H1 (cell line): ENCODE measurements around the gene GNAI1.
A peak's percentile ranks its signal among the peaks of the same experiment; 100 is the strongest.

Experiments used
- EP300 ChIP-seq, 2 experiments: IDR thresholded peaks; 1 replicate in 1 of 2; 2 replicates in 1 of 2; pipeline ENCODE4 v1.6.1; 2011 to 2012; ENCODE audit warnings: low read depth in 2 of 2, low read length in 2 of 2, mild to moderate bottlenecking in 2 of 2, borderline replicate concordance in 1 of 2, inconsistent platforms in 1 of 2, moderate library complexity in 1 of 2
- EZH2 ChIP-seq: fragments of 200-600 bp; sonication (generic); IDR thresholded peaks from 2 replicates; pipeline ENCODE4 v1.7.1; 2012; ENCODE audit warnings: low read depth, mild to moderate bottlenecking, moderate library complexity, low read length, inconsistent platforms; ENCODE audit not compliant: severe bottlenecking
- GABPA ChIP-seq: IDR thresholded peaks from 2 replicates; pipeline ENCODE4 v1.6.1; 2011; ENCODE audit warnings: mild to moderate bottlenecking, low read length, moderate library complexity, borderline replicate concordance; ENCODE audit not compliant: insufficient read depth
- HDAC2 ChIP-seq, 2 experiments: fragments of 300-600 bp in 1 of 2; sonication (generic) in 1 of 2; IDR thresholded peaks; 2 replicates each; pipeline ENCODE4 v1.6.1; 2011 to 2012; ENCODE audit warnings: low read depth in 2 of 2, low read length in 2 of 2, mild to moderate bottlenecking in 2 of 2, moderate library complexity in 2 of 2, borderline replicate concordance in 1 of 2, inconsistent platforms in 1 of 2
- JUN ChIP-seq: IDR thresholded peaks from 2 replicates; pipeline ENCODE4 v1.6.1; 2011; ENCODE audit warnings: low read depth, mild to moderate bottlenecking, improper control_type of control experiment, low read length
- KDM1A ChIP-seq: fragments of 200-600, 300-600 bp; sonication (generic); IDR thresholded peaks from 2 replicates; pipeline ENCODE4 v1.7.1; 2016; ENCODE audit warnings: mild to moderate bottlenecking, low read length, borderline replicate concordance
- POLR2A ChIP-seq, 2 experiments: IDR thresholded peaks; 1 replicate in 1 of 2; 2 replicates in 1 of 2; pipeline ENCODE4 v1.6.1; 2011; ENCODE audit warnings: low read depth in 2 of 2, low read length in 2 of 2, mild to moderate bottlenecking in 2 of 2; ENCODE audit errors: control extremely low read depth in 1 of 2
- POLR2AphosphoS5 ChIP-seq: IDR thresholded peaks from 2 replicates; pipeline ENCODE4 v1.6.1; 2011; ENCODE audit warnings: low read depth, low read length
- SAP30 ChIP-seq: fragments of 300-600 bp; sonication (generic); IDR thresholded peaks from 2 replicates; pipeline ENCODE4 v1.7.1; 2012; ENCODE audit warnings: low read length, moderate library complexity, mild to moderate bottlenecking, inconsistent platforms; ENCODE audit not compliant: insufficient read depth, insufficient replicate concordance
- TAF1 ChIP-seq: IDR thresholded peaks from 2 replicates; pipeline ENCODE4 v1.6.1; 2011; ENCODE audit warnings: mild to moderate bottlenecking, low read depth, low read length
- TF ChIP-seq, protein P1 (sequence below): IDR thresholded peaks from 2 replicates; pipeline ENCODE4 v1.6.1; 2012; ENCODE audit warnings: inconsistent platforms
- TF ChIP-seq, protein P2 (sequence below), 3 experiments: IDR thresholded peaks; 1 replicate in 2 of 3; 2 replicates in 1 of 3; pipeline versions ENCODE4 v1.5.1 to v1.6.1; 2011; ENCODE audit warnings: low read length in 3 of 3, mild to moderate bottlenecking in 3 of 3, inconsistent platforms in 2 of 3, low read depth in 1 of 3, moderate library complexity in 1 of 3; ENCODE audit not compliant: insufficient read depth in 1 of 3; ENCODE audit errors: control extremely low read depth in 1 of 3
- TF ChIP-seq, protein P3 (sequence below): IDR thresholded peaks from 2 replicates; pipeline ENCODE4 v1.6.1; 2012; ENCODE audit warnings: inconsistent platforms
- TF ChIP-seq, protein P4 (sequence below): IDR thresholded peaks from 2 replicates; pipeline ENCODE4 v1.6.1; 2011; ENCODE audit warnings: low read depth, mild to moderate bottlenecking, low read length; ENCODE audit not compliant: insufficient read depth

DNA sequence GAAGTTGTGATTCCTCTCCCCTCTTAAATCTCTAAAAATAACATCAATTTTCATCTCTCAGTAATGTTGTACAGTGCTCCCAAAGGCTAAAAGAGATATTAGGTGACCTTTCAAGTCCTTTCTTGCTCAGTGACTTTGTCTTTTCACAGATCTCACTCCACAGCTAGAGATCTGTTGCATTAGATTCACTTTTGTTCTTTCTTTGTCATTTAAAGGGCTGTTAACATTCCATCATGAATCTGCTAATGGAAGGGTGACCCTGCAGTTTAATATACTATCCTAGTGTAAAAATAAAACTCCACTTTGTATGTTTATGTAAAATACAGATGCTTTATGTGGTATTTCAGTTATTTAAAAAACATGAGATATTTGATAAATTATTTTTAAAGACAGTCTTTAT is 30.5 kb downstream of the GNAI1 start:
- TF ChIP-seq, protein P1, sequence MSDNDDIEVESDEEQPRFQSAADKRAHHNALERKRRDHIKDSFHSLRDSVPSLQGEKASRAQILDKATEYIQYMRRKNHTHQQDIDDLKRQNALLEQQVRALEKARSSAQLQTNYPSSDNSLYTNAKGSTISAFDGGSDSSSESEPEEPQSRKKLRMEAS = no peak
- TF ChIP-seq GABPA (no peak), SAP30 (no peak), KDM1A (no peak), EZH2 (no peak), POLR2A (IDR thresholded peaks at IDR 0.05; ENCODE audit: control extremely low read depth in 1 of 2, low read depth in 2 of 2, low read length in 2 of 2) (no peak), TAF1 (no peak), HDAC2 (IDR thresholded peaks at IDR 0.05; ENCODE audit: borderline replicate concordance in 1 of 2, low read depth in 2 of 2, low read length in 2 of 2) (0 out of 4 replicates have a peak, but pooled peaks of 1 of the 2 experiments have one; percentile 47), POLR2AphosphoS5 (no peak), JUN (no peak), EP300 (IDR thresholded peaks at IDR 0.05; ENCODE audit: borderline replicate concordance in 1 of 2, low read depth in 2 of 2, low read length in 2 of 2) (0 out of 3 replicates have a peak, but pooled peaks of 1 of the 2 experiments have one; percentile 12)
- TF ChIP-seq, protein P2, sequence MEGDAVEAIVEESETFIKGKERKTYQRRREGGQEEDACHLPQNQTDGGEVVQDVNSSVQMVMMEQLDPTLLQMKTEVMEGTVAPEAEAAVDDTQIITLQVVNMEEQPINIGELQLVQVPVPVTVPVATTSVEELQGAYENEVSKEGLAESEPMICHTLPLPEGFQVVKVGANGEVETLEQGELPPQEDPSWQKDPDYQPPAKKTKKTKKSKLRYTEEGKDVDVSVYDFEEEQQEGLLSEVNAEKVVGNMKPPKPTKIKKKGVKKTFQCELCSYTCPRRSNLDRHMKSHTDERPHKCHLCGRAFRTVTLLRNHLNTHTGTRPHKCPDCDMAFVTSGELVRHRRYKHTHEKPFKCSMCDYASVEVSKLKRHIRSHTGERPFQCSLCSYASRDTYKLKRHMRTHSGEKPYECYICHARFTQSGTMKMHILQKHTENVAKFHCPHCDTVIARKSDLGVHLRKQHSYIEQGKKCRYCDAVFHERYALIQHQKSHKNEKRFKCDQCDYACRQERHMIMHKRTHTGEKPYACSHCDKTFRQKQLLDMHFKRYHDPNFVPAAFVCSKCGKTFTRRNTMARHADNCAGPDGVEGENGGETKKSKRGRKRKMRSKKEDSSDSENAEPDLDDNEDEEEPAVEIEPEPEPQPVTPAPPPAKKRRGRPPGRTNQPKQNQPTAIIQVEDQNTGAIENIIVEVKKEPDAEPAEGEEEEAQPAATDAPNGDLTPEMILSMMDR (IDR thresholded peaks at IDR 0.05; ENCODE audit: control extremely low read depth in 1 of 3, insufficient read depth in 1 of 3, low read depth in 1 of 3, low read length in 3 of 3) = no peak
- TF ChIP-seq, protein P3, sequence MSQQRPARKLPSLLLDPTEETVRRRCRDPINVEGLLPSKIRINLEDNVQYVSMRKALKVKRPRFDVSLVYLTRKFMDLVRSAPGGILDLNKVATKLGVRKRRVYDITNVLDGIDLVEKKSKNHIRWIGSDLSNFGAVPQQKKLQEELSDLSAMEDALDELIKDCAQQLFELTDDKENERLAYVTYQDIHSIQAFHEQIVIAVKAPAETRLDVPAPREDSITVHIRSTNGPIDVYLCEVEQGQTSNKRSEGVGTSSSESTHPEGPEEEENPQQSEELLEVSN = no peak
- TF ChIP-seq, protein P4, sequence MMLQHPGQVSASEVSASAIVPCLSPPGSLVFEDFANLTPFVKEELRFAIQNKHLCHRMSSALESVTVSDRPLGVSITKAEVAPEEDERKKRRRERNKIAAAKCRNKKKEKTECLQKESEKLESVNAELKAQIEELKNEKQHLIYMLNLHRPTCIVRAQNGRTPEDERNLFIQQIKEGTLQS = no peak
